Anterior cingulate cortex (tissue), 58 donors: ENCODE results near the gene SLC17A7.

ENCODE experiments used
- DNase-seq, 58 donors: peaks; one replicate each; lab custom pipeline; 2025; lab: John Stamatoyannopoulos, UW

SLC17A7 gene

DNA sequence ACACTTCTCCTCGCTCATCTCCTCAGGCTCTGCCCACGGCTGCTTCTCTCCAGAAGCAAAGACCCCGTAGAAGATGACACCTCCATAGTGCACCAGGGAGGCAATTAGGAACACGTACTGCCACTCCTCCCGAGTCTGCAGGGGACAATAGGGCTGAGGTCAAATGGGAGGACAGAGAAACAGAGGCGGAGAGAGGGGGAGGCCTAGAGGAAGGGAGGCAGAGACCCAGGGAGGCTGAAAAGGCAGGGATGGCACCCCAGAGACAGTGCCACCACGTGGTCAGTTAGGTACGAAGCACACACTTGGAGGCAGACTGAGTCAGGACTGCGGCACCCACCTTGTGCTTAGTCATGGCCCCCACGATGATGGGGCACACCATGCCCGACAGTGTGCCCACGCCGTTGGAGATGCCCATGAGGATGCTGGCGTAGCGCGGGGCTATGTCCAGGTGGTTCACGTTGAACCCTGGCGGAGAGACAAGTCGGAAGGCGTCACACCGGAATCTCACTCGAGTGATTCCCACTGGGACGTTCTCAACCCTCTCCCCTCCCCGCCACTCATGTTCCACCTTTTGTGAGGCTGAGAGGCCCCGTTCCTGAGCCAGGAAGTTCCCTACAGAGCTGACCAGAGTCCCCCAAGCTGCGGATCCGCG is 10.5 kb downstream of the SLC17A7 start:
- peak in 6 of 58 donors; percentile 7 to 38 (median 21) for DNase-seq

DNA sequence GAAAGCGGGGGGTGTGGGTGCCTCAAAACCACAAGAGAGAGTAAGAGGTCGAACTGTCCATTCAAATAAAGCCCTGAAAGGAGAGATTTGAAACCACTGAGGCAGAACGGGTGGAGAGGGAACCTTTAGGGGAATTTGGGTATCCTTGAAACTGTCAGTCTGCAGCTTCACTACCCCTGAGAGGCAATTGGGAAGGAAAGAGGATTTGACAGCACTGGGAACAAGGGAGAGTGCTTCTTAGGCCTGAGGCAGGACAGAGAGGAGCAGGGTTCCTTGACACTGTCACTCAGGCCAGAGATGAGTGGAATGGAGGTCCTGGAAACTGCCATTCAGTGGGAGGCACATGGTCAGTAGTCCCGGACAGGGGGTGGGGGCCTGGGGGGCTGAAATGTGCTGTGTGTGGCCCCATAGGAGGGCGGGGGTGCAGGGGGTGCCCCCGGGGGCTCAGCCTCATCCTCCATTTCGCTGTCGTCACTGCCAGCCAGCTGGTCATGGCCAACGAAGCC is 11.1 kb downstream of the SLC17A7 start:
- no peak for DNase-seq

DNA sequence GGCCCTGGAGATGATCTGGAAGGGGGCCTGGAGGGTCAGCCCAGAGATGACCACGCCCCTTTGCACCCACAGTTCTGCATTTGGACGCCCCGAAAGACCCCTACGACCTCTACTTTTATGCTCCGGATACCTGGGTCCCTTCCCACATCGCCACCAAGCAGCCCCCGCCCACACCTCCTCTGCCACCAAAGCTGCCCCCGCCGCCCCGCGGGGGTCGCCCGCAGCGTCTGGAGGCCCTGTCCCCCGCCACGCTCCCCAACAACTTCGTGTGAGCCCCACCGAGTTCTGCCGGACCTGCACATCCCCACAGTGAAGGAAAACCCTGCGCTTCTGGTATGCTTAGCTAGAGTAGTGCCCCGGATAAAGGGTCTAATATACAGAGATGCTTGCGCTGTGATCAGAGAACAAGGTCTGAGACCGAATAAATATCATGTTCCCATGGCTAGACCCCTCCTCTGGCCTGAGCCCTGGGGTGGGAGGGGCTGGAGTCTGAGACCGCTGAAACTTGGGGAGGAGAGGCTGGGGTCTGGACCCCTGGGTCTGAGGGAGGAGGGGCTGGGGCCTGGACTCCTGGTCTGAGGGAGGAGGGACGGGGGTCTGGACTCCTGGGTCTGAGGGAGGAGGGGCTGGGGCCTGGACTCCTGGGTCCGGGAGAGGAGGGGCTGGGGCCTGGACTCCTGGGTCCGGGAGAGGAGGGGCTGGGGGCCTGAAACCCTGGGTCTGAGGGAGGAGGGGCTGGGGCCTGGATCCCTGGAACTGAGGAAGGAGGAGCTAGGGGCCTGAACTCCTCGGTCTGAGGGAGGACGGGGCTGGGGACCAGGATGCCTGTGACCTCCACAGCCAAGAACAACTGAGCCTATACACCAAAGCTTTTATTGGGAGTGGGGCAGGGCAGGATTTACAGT is 12.5 kb downstream of the SLC17A7 start:
- DNase-seq: peak in 1 of 58 donors; percentile 25

DNA sequence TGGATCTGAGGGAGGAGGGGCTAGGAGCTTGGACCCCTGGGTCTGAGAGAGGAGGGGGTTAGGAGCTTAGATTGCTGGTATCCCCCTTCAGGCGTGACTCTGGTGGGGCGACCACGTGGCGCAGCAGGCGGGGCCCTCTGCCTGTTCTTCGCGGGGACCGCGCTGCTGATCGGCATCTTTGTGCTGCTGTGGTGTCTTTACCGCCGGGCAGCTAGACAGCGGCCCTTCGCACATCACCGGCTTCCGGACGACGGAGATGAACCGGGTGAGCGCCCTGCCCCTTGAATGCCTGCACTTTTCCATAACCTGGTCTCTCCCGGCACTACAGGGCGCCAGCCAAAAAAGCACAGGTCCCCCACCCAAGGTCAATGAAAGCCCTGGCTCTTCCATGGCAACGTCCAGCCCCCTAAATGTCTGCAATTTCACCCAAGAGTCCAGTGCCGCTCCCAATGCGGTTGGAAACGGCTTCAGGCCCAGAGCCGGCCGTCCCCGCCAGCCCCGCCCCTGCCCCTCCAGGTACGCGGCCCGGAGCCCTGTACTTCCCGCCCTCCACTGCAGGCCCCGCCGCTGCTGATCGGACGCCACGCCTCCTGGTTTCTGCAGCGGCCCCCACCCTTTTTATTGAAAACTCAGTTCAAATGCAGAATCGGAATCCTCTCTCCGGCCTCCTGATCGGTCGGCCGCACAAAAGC is 13.3 kb downstream of the SLC17A7 start:
- peak in 3 of 58 donors; percentile 7 to 13 (median 9) for DNase-seq

DNA sequence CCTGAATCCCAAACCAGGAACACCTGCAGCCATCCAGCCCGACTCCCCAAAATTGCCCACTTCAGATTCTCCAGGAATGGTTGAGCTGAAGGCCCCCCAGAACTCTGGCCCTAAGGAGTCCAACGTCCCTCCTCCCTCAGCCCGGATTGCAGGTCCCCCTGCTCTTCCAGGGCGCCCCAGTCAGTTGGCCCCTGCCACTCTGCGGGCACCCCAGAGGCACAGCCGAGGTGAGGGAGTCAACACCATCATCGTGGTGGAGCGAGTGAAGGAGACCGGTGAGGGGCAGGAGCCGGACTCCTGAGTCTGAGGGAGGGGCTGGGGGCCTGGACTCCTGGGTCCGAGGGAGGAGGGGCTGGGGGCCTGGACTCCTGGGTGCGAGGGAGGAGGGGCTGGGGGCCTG is 14.0 kb downstream of the SLC17A7 start:
- DNase-seq: no peak

DNA sequence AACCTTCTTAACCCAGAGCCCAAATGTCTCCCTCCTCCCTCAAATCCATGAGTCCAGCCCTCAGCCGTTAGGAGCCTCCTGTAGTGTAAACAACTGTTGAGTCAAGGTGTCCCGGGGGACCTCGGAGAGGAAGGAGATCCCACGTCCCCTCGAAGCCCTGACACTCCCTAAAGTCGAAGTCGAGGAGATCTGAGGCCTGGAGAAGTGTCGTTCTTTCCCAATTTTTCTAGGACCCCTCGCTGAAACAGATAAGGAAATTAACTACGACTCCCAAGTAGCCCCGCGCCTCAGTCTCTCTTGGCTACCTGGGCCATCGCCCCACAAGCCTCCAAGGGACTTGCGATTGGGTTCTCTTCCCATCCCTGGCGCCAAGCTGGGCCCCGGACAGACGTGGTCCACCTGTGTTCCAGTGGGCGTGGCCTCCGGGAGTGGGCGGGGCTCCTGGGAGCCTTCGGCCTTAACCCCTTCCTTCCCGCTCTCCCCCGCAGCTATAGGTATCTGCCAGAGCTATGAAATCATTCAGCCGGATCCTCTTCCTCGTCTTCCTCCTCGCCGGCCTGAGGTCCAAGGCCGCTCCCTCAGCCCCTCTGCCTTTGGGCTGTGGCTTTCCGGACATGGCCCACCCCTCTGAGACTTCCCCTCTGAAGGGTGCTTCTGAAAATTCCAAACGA is 15.3 kb downstream of the SLC17A7 start:
- no peak for DNase-seq

DNA sequence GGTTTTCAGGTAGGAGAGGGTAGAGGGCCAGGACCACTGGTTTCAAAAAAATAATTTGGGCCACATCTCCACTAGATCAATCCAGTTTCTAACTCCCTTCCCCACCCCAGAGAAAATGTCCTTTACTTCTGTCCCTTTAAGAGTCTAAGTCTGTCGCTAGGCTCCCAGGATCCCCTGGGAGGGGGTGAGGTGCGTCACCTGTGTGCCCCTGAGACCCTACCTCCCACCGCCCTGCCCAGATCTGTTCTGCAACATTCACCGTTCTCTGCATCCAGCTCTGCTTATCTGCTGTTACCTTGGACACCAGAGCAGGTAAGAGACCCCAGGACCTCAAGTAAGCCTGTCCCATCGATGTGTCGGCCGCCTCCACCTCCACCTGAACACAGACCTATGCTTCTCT is 16.1 kb downstream of the SLC17A7 start, which contains the start of gene GFY:
Gene GFY, plus strand, starts transcription at position 211 of the 400 bp plus-strand sequence. CDS start 1,043 bp downstream, outside the sequence.
- DNase-seq: no peak

DNA sequence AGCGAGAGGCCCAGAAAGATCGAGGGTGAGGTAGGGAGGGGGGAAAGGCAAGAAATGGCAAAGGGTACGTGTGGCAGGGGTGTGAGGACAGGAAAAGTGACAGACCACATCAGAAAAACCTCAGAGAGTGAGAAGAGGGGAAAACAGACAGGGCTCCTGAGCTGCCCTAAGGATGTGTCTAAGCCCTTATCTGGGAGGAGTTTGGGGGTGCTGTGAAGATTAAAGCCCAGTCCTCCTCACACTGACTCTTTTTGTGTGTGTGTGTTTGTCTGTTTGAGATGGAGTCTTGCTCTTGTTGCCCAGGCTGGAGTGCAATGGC is 17.4 kb downstream of the SLC17A7 start:
- no peak for DNase-seq

DNA sequence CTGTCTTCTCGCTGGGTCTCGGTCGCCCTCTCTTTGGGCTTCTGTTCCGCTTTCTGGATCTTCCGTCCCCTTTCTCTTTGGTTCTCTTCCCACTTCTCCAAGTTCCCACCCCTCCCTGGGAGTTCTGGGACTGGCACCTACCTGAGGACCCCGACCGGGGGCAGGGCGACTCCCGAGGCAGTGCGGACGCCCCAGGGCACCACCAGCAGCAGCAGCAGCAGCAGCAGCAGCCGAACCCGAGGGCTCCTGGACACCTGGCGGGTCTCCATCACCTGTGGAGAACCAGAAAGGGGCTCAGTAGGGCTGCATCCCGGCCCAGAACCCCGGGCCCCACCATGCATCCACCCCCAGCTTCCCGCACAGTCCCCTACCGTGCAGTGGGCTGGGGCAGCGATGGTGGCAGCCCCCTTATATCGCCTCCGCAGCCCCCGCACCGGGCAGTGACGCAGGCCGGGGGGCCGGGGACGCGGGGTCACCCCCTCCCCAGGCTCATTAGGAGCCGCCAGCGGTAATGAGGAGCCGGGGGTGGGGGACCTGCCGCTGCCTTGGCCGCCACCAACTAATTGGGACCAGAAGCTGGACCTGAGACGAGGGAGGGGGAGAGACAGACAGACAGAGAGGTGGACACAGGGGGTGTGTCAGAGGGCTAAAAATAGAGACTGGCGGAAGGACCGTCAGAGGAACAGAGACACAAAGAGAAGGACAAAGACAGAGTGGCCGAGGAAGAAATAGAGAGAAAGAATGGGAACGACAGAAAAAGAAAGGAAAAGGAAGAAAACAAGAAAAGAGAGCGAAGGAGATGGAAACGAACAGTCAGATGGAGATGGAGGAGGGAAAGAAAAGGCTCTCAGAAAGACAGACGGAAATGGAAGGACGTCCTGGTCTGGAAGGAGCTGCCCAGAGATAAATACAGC is 18.0 kb downstream of the SLC17A7 start, which contains the start of gene PTH2:
Gene PTH2, minus strand, starts transcription at position 371 of the 914 bp plus-strand sequence. Its CDS starts 102 bp downstream, at position 269.
- peak in 1 of 58 donors; percentile 5 for DNase-seq

DNA sequence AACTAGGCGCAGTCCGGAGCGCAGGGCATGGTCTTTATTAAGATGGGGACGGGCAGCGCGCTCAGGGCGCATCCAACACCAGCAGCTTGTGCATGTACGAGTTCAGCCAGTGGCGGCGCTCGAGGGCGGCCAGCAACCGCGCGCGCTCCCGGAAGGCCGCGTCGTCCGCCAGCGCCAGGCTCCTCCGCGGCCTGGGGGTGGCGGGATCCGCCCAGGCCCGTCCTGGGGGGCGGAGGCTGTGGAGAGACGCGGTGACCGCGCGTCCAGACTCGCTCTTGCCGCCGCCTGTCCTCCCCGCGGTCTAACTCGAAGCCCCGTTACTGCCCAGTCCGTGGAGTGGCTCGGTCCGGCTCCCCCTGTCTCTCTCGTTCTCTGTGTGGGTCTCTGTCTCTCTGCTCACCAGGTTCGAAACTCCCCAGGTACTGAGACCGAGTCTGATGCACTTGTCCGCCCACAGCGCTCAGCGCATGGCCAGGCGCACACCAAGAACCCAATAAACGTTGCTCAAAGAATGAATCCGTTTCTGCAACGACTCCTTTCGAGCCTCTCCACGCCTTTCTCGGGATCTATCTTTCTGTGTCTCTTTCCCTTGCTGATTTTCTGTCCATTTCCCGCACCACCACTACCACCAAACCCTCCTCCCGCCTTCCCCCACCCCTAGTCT is 18.8 kb downstream of the SLC17A7 start:
- DNase-seq: peak in 8 of 58 donors; percentile 5 to 45 (median 10)

DNA sequence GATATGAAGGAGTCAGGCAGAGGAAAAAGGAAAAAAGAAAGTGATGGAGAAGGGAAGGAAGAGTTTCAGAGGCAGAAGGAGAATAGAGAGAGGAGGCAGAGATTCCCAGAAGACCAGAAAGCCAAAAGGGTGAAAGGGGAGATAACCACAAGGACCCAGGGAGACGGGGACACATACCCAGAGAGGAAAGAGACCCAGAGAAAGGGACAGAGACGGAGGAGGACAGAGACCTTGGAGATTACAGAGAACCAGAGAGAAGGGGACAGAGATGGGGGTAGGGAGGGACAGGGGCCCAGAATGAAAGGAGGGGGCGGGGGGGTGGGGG is 19.5 kb downstream of the SLC17A7 start:
- DNase-seq: no peak

DNA sequence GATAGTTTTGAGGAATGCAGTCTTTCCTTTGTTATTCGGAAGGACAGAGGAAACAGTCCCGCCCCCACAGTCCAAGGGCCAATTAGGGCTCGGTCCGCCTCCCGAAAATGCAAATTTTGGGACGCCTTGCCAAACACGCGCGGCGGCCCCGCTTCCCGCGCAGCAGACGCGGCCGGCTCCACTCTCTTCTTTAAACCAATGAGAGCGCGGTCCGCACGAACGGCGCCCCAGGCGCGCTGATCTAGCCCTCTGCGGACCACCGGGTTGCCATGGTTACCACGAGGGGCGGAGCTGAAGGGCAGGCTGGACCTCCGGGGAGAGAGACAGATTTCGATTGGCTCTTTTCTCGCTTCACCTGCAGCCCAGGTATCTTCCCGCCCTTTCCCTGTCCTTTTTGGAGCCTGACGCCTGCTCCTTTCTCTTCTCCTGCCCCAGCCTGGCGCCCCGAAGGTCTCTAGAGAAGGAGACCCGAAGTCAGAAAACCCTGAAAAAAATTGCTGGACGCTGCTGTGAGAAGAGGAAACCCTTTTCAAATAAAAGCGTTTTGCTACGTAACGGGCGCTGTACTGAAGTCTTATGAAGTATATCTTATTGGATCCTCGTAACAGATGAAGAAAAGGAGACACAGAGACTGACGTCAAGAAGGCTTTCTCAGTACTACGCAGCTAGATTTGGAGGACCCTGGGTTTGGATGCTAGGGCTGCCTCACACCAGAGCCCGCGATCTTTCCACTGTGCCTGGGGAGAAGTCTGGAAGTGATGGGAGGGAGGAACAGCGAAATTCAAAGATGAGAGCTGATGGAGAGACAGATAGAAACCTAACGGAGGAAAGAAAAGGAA is 20.1 kb downstream of the SLC17A7 start:
- DNase-seq: peak in 7 of 58 donors; percentile 8 to 36 (median 24)

DNA sequence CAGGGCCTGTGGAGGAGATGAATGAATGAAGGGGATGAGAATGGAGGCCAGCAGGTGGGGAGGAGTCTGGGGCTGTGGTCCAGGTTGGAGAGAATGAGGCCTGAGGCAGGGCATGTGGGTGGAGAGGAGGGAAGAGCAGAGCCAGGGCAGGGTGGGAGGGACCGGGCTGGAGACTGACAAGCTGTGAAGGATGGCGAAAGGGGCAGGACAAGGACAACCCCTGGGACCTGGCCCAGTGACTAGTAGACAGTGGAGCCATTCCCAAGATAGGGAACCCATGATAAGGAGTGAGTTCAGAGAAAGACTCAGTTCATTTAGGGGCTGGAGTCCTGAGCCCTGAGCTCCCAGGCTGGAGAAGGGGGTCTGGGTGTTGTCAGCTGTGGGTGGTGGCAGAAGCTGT is 21.1 kb downstream of the SLC17A7 start:
- DNase-seq: no peak

DNA sequence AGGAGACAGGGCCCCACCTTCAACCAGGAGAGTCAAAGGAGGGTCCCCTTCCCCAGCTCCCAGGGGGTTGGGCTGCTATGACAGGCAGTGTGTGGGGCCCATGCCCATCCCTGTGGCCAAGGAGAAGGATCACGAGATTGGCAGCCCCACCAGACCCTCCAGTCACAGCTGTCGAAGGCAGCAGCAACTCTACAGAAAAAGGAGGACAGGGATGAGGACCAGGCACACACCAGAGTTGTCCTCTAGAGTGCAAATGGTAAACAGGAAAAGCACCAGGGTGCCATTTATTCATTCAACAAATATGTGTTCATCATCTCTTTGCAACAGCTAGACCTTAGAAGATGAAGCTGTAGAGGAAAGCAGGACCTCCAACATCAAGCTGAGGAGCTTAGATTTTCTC is 22.2 kb downstream of the SLC17A7 start:
- no peak for DNase-seq

DNA sequence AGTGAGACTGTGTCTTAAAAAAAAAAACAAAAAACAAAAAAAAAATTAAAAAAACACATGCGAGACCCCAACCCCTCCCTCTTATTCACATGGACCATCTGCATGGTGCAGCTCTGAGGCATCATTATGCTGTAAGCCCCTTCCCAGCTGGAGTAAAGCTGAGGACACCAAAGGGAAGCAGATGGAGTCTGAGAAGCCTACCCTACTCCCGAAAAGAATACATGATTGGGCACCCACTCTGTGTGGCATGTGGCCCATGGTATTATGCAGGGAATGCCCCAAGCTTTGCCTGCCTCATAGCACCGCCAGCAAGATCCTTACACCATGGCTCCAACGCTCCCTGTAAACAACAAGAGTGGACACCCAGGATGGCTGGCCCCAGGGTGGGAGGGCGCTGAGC is 22.8 kb downstream of the SLC17A7 start:
- no peak for DNase-seq

DNA sequence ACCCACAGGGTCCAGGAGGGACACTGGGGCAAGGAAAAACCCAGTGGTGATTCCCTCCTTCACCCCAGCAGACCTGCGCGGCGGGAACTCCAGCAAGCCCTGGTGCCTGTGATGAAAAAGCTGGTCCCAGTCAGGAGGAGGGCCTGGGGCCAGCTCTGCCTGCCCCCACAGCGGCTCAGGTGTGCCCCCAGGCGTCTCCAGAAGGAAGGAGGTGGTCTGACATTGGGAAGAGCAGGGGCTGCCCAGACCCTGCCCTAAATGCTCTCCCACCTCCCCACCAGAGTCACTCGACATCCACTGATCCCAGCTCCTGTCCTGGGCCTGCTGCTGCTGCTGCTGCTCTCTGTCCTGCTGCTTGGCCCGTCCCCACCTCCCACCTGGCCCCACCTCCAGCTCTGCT is 24.2 kb downstream of the SLC17A7 start:
- no peak for DNase-seq

DNA sequence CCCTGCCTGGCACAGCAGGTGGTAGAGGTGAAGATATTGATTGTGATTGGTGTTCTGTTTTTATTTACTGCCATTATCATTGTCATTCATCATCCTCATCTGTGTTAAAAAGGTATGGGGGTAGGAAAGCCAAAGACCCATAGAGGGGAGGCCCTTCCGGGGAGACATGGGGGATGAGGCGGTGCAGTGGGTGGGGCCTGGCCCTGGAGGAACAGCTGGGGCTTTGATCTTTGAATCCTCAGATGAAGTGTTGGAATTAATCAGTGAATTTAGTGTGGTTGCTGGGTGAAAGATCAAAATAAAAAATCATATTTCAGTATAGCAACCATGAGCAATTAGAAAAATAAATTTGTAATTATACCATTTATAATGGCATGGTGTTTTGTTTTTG is 25.5 kb downstream of the SLC17A7 start:
- DNase-seq: no peak
